Endodermal cell (in vitro differentiated cells): Measurements from ENCODE around the gene YKT6. TPM values are rescaled to one million over a fixed set of nuclear protein-coding genes. Genes with fewer than 3 reads are reported as not detected.

Source experiments
- DNase-seq: peaks from one replicate; pipeline ENCODE4 v3.0.0-alpha.2; 2017
- H3K27ac ChIP-seq: 2 replicates; pipeline ENCODE4 v1.5.1; 2013; ENCODE audit warnings: mild to moderate bottlenecking, low read depth, low read length, moderate library complexity
- H3K27me3 ChIP-seq: 2 replicates; pipeline ENCODE4 v1.6.1; 2013; ENCODE audit warnings: mild to moderate bottlenecking, low read length, moderate library complexity; ENCODE audit not compliant: insufficient read depth, control insufficient read depth, poor library complexity, severe bottlenecking
- H3K36me3 ChIP-seq: 2 replicates; pipeline ENCODE4 v1.7.0; 2013; ENCODE audit warnings: mild to moderate bottlenecking, low read length, moderate library complexity; ENCODE audit not compliant: control insufficient read depth, insufficient read depth
- H3K4me1 ChIP-seq: one replicate; pipeline ENCODE4 v1.7.0; 2013; ENCODE audit warnings: low read length; ENCODE audit not compliant: control insufficient read depth, insufficient read depth
- H3K4me3 ChIP-seq: 2 replicates; pipeline ENCODE4 v1.5.1; 2013; ENCODE audit warnings: mild to moderate bottlenecking, low read length, moderate library complexity
- H3K9ac ChIP-seq: 2 replicates; pipeline ENCODE4 v1.6.1; 2013; ENCODE audit warnings: mild to moderate bottlenecking, low read length, moderate library complexity; ENCODE audit not compliant: poor library complexity, severe bottlenecking; ENCODE audit errors: extremely low read depth
- H3K9me3 ChIP-seq: 2 replicates; pipeline ENCODE4 v1.6.1; 2013; ENCODE audit warnings: mild to moderate bottlenecking, low read length, moderate library complexity; ENCODE audit not compliant: control insufficient read depth
- H3K27ac Mint-ChIP-seq: 2 replicates; pipeline ENCODE4 v1.8.0; 2020; ENCODE audit warnings: mixed read lengths
- H3K27me3 Mint-ChIP-seq: 2 replicates; pipeline ENCODE4 v1.8.0; 2021; ENCODE audit warnings: mild to moderate bottlenecking, mixed read lengths; ENCODE audit not compliant: insufficient read depth
- H3K36me3 Mint-ChIP-seq: 2 replicates; pipeline ENCODE4 v1.8.0; 2020; ENCODE audit warnings: low read depth, mixed read lengths
- H3K4me1 Mint-ChIP-seq: 2 replicates; pipeline ENCODE4 v1.8.0; 2020; ENCODE audit warnings: mixed read lengths
- H3K4me3 Mint-ChIP-seq: 2 replicates; pipeline ENCODE4 v1.8.0; 2020; ENCODE audit warnings: mild to moderate bottlenecking, moderate library complexity, mixed read lengths
- H3K9me3 Mint-ChIP-seq: 2 replicates; pipeline ENCODE4 v1.8.0; 2020; ENCODE audit warnings: mild to moderate bottlenecking, mixed read lengths
- CTCF ChIP-seq: fragments of 200-600 bp; sonication (generic); conservative IDR thresholded peaks from 2 replicates; pipeline ENCODE4 v1.5.0; 2021; ENCODE audit warnings: antibody characterized with exemption, mild to moderate bottlenecking
- WGBS, 2 experiments: methylation state at CpG; one replicate each; pipeline versions ENCODE4 v1.1.5 to v1.1.7; 2013; ENCODE audit warnings: missing lambda C conversion rate in 2 of 2, mixed read lengths in 1 of 2; ENCODE audit not compliant: insufficient coverage in 1 of 2, insufficient read length in 1 of 2; 5-methylcytosine and 5-hydroxymethylcytosine counted together
- total RNA-seq, 2 donors: library from RNA; stranded (reverse); fragmentation: NEBNext Ultra II Directional in 1 of 2; extraction: Animal tissue kit (Norgen Biotek cat#: 25700) in 1 of 2; gene quantifications; 2 replicates in 1 of 2; 3 replicates in 1 of 2; pipeline ENCODE4 v1.2.1, GENCODE V29; 2021

The YKT6 gene
- total RNA-seq, 2 donors from 2014 or later: 96.2 to 101 TPM

GRCh38 chr7:44180631-44181030 lies 20.1 kb upstream of the YKT6 start:
- Histone ChIP-seq H3K9me3 (peaks cover 7% of the 10 kb centered on the region), H3K4me3 (no peak overlapping the region), H3K36me3 (no peaks in the 10 kb centered on the region), H3K27ac (no peak overlapping the region), H3K9ac (no peak overlapping the region), H3K27me3 (no peaks in the 10 kb centered on the region), H3K4me1 (peaks cover 2% of the 10 kb centered on the region)
- H3K4me3 Mint-ChIP-seq: no peak overlapping the region
- TF ChIP-seq CTCF: no peak
- H3K36me3 Mint-ChIP-seq: no peaks in the 10 kb centered on the region
- DNase-seq: no peak
- H3K27me3 Mint-ChIP-seq: peaks cover 19% of the 10 kb centered on the region
- 83 to 86% methylated on average over 1 to 3 of the region's 3 CpGs for WGBS, 2 experiments
- peaks cover 8% of the 10 kb centered on the region for H3K4me1 Mint-ChIP-seq
- H3K9me3 Mint-ChIP-seq: peaks cover 13% of the 10 kb centered on the region
- H3K27ac Mint-ChIP-seq: no peak overlapping the region

GRCh38 chr7:44182827-44183226 lies 18.0 kb upstream of the YKT6 start:
- H3K27ac Mint-ChIP-seq: no peak overlapping the region
- Histone ChIP-seq H3K4me3 (no peak overlapping the region), H3K9ac (no peak overlapping the region), H3K9me3 (peaks cover 7% of the 10 kb centered on the region), H3K36me3 (no peaks in the 10 kb centered on the region), H3K27me3 (no peaks in the 10 kb centered on the region), H3K27ac (no peak overlapping the region), H3K4me1 (peaks cover 2% of the 10 kb centered on the region)
- H3K4me3 Mint-ChIP-seq: no peak overlapping the region
- peaks cover 19% of the 10 kb centered on the region for H3K27me3 Mint-ChIP-seq
- H3K4me1 Mint-ChIP-seq: peaks cover 5% of the 10 kb centered on the region
- WGBS, 2 experiments: 80 to 85% methylated on average over 5 of the region's 5 CpGs
- H3K36me3 Mint-ChIP-seq: no peaks in the 10 kb centered on the region
- peak; percentile 33 for DNase-seq
- TF ChIP-seq CTCF: no peak
- H3K9me3 Mint-ChIP-seq: peaks cover 13% of the 10 kb centered on the region

DNA sequence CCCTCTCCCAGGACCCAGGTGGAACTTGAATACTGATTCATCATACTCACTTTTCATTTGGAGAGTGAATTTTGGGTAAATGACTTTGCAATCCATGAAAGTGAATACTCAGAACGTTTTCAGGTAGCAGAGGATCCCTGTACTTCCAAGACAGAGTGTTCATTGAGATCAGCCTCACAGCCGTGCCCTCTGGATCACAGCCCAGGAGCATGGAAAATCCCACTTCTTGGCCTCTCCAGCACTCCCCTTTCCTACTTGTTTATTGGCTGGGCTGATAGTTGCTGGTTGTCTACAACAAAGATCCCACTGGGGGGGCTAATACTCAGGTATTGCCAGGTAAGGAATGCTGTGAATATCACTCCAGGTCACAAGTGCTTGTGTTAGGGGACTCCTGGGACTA lies 17.4 kb upstream of the YKT6 start:
- no peak overlapping the region for H3K27ac ChIP-seq

More for the DNA sequence above, 17.4 kb upstream of the YKT6 start:
- Mint-ChIP-seq H3K27me3 (peaks cover 19% of the 10 kb centered on the region), H3K9me3 (peaks cover 13% of the 10 kb centered on the region), H3K4me3 (no peak overlapping the region), H3K4me1 (peaks cover 4% of the 10 kb centered on the region), H3K36me3 (no peaks in the 10 kb centered on the region), H3K27ac (no peak overlapping the region)
- DNase-seq: peak; percentile 46
- Histone ChIP-seq H3K9me3 (peaks cover 7% of the 10 kb centered on the region), H3K4me1 (peaks cover 2% of the 10 kb centered on the region), H3K9ac (no peak overlapping the region), H3K4me3 (no peak overlapping the region), H3K27me3 (no peaks in the 10 kb centered on the region), H3K36me3 (no peaks in the 10 kb centered on the region)
- TF ChIP-seq CTCF: peak; percentile 13
- 83 to 100% methylated on average over 2 of the region's 2 CpGs for WGBS, 2 experiments
